HG03159 (cell line): Measurements from ENCODE around the gene LMCD1.

ENCODE experiments used
- ATAC-seq: cut with Tn5 transposase; IDR thresholded peaks from one replicate; pipeline ENCODE4 v1.9.1; 2021; ENCODE audit warnings: mild to moderate bottlenecking, moderate library complexity; ENCODE audit not compliant: unreplicated experiment

The LMCD1 gene

GRCh38 chr3:8501371-8502131 lies at the start of gene LMCD1:
Gene LMCD1 (plus strand): TSS chr3:8501823. CDS start chr3:8501939, 116 bp downstream.
- ATAC-seq = peak; percentile 97

GRCh38 chr3:8452112-8452511 lies 49.5 kb upstream of the LMCD1 start:
- ATAC-seq = no peak

- ATAC-seq = no peak
These were observed 48.5 kb upstream of the LMCD1 start for GRCh38 chr3:8453153-8453552.

- no peak for ATAC-seq
These were observed 45.9 kb upstream of the LMCD1 start for GRCh38 chr3:8455526-8456411.

GRCh38 chr3:8456412-8456811 lies 45.2 kb upstream of the LMCD1 start:
- no peak for ATAC-seq

- ATAC-seq = no peak
These were observed 44.6 kb upstream of the LMCD1 start for GRCh38 chr3:8457039-8457438.

- no peak for ATAC-seq
These were observed 43.4 kb upstream of the LMCD1 start for GRCh38 chr3:8458238-8458661.

- no peak for ATAC-seq
These were observed 42.9 kb upstream of the LMCD1 start for GRCh38 chr3:8458711-8459110.

GRCh38 chr3:8460050-8460708 lies 41.4 kb upstream of the LMCD1 start:
- ATAC-seq = no peak

GRCh38 chr3:8460815-8461456 lies 40.7 kb upstream of the LMCD1 start:
- ATAC-seq = no peak

- ATAC-seq = no peak
These were observed 37.0 kb upstream of the LMCD1 start for GRCh38 chr3:8464668-8465067.

GRCh38 chr3:8466526-8466925 lies 35.1 kb upstream of the LMCD1 start:
- no peak for ATAC-seq

- no peak for ATAC-seq
These were observed 30.8 kb upstream of the LMCD1 start for GRCh38 chr3:8470801-8471200.

- ATAC-seq = no peak
These were observed 29.1 kb upstream of the LMCD1 start for GRCh38 chr3:8472549-8472948.

- no peak for ATAC-seq
These were observed 28.6 kb upstream of the LMCD1 start for GRCh38 chr3:8473029-8473428.

- ATAC-seq = no peak
These were observed 27.6 kb upstream of the LMCD1 start for GRCh38 chr3:8473990-8474389.

GRCh38 chr3:8474991-8475390 lies 26.6 kb upstream of the LMCD1 start:
- no peak for ATAC-seq

GRCh38 chr3:8480699-8481098 lies 20.9 kb upstream of the LMCD1 start:
- no peak for ATAC-seq

- no peak for ATAC-seq
These were observed 20.2 kb upstream of the LMCD1 start for GRCh38 chr3:8481380-8481779.

GRCh38 chr3:8482263-8482662 lies 19.4 kb upstream of the LMCD1 start:
- ATAC-seq = no peak
